ENCODE results near the gene MATN3.

Gene MATN3

GRCh38 chr2:20037660-20038059 lies 25.2 kb upstream of the MATN3 start:
- DNase-seq (ENCODE audit: low read depth, low spot score) = no peak
- H3K4me3 ChIP-seq (ENCODE audit: low read depth, low read length) = no peak overlapping the region
- in situ Hi-C loops (cut with HindIII; ENCODE audit: low sequenced_read_pairs) = no loop called here
- no peak for TF ChIP-seq CTCF (IDR thresholded peaks at IDR 0.05; ENCODE audit: low read depth, low read length)

- no peak overlapping the region for H3K4me3 ChIP-seq (ENCODE audit: low read depth, low read length)
- in situ Hi-C loops (cut with HindIII; ENCODE audit: low sequenced_read_pairs) = no loop called here
- TF ChIP-seq CTCF (IDR thresholded peaks at IDR 0.05; ENCODE audit: low read depth, low read length) = no peak
- DNase-seq (ENCODE audit: low read depth, low spot score) = no peak
These were observed 23.6 kb upstream of the MATN3 start for GRCh38 chr2:20035955-20036666.

- DNase-seq (ENCODE audit: low read depth, low spot score) = no peak
- in situ Hi-C loops (cut with HindIII; ENCODE audit: low sequenced_read_pairs) = no loop called here
- TF ChIP-seq CTCF (IDR thresholded peaks at IDR 0.05; ENCODE audit: low read depth, low read length) = no peak
- no peak overlapping the region for H3K4me3 ChIP-seq (ENCODE audit: low read depth, low read length)
These were observed 22.4 kb upstream of the MATN3 start for GRCh38 chr2:20034821-20035220.

- H3K4me3 ChIP-seq (ENCODE audit: low read depth, low read length) = no peak overlapping the region
- in situ Hi-C loops (cut with HindIII; ENCODE audit: low sequenced_read_pairs) = no loop called here
- no peak for TF ChIP-seq CTCF (IDR thresholded peaks at IDR 0.05; ENCODE audit: low read depth, low read length)
- no peak for DNase-seq (ENCODE audit: low read depth, low spot score)
These were observed 21.8 kb upstream of the MATN3 start for GRCh38 chr2:20034218-20034617.

- TF ChIP-seq CTCF (IDR thresholded peaks at IDR 0.05; ENCODE audit: low read depth, low read length) = no peak
- H3K4me3 ChIP-seq (ENCODE audit: low read depth, low read length) = no peak overlapping the region
- no peak for DNase-seq (ENCODE audit: low read depth, low spot score)
- in situ Hi-C loops (cut with HindIII; ENCODE audit: low sequenced_read_pairs) = no loop called here
These were observed 20.9 kb upstream of the MATN3 start for GRCh38 chr2:20033322-20033721.

GRCh38 chr2:20030224-20030623 lies 17.8 kb upstream of the MATN3 start:
- no peak overlapping the region for H3K4me3 ChIP-seq (ENCODE audit: low read depth, low read length)
- no peak for TF ChIP-seq CTCF (IDR thresholded peaks at IDR 0.05; ENCODE audit: low read depth, low read length)
- no peak for DNase-seq (ENCODE audit: low read depth, low spot score)
- in situ Hi-C loops (cut with HindIII; ENCODE audit: low sequenced_read_pairs) = no loop called here

All from astrocyte of the spinal cord (primary cell).